HG02798 (cell line): ENCODE data around the gene TTLL5.

Source experiments
- ATAC-seq: cut with Tn5 transposase; IDR thresholded peaks from one replicate; pipeline ENCODE4 v1.9.1; 2021; ENCODE audit warnings: mild to moderate bottlenecking; ENCODE audit not compliant: unreplicated experiment, poor library complexity

The TTLL5 gene

DNA sequence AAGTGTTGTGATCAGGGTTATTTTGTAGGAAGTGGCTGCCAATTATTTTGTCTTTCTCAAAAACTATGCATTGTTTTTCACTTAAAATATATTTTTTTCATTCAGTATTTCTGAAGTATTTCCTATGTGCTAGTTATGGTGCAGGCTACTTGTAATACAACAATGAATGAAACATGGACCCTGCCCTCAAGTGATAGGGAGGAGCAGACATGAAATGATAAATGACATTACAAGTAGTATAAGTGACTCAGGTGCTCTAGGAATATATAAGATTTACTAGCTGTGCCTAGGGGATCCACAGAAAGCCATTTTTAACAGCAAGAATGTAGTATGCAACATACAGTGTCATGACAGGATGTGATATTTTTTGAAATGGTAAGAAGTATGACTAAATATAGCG is 65.3 kb downstream of the TTLL5 start:
- no peak for ATAC-seq

DNA sequence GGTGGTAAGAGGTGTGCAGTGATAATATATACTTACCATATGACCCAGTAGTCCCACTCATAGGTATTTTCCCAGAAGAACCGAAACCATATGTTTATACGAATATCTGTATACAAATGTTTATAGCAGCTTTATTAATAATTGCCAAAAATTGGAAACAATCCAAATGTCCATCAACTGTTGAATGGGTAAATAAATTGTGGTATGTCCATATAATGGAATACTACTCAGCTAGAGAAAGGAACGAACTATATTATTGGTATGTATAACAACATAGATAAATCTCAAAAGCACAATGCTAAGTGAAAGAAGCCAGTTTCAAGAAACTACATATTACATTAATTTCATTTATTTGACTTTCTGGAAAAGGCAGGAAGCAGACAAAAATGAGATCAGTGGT is 66.1 kb downstream of the TTLL5 start:
- ATAC-seq = no peak

DNA sequence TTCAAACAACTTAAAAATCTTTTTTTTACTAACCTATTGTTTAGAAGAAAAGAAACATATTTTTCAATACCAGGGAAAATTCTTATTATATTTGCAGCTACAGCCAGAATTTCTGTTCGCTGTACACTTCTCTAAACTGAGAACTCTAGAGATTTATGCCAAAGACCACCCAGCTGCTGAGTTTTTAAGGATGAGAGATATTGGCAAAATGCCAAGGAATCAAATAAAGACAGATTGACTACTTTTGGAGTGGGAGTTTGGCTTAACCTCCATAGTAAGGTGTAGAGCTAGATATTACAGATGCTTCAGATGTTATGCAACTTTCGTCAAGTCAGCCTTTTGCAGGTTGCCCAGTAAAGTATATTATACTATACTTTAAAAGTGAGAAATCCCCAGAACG is 71.8 kb downstream of the TTLL5 start:
- no peak for ATAC-seq

DNA sequence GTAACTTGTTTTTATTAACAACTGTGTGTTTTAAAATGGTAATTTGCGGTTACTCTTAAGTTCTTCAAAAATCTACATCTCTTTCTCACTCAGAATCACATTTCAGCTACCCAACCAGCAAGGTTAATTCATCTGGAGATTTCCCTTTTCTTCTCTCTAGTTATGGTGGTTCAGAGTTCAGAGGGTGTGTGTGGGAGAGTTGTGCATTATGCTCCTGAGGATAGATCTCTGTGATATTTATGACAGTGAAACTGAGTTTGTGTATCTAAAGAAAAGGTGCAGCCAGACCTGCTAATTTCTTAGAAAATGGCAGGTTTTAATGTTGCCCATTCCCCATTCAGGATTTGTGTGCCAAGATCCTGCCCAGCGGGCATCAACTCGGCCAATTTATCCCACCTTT is 73.8 kb downstream of the TTLL5 start:
- ATAC-seq = no peak

DNA sequence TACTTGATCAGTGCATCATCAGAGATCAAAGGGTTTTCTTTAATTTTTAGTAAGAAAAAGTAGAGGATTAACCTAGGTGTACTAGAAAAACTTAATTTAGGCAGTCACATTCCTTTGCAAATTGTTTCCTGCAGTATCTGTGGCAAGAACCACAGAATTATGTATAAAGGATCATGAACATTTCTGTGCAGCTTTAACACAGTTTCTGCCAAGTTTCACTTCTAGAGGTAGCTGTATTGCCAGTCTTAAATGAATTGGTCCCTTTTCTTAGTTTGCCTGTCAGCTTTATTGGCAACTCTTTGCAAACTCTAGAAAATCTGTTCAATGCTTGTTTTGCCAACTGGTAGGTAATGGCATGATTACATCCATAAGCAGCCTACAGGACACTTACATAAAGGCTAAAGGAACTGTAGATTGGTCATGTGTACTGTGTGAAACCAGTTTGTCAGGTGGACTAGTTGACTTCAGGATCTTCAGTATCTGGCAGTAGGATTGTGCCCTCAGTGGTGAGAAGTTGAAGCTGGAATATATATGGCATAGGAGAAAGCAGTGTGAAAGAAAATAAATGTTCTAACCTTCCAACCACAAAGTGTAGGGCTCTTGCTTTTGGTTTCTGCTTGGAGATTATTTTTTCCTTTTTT is 75.9 kb downstream of the TTLL5 start:
- ATAC-seq = no peak

DNA sequence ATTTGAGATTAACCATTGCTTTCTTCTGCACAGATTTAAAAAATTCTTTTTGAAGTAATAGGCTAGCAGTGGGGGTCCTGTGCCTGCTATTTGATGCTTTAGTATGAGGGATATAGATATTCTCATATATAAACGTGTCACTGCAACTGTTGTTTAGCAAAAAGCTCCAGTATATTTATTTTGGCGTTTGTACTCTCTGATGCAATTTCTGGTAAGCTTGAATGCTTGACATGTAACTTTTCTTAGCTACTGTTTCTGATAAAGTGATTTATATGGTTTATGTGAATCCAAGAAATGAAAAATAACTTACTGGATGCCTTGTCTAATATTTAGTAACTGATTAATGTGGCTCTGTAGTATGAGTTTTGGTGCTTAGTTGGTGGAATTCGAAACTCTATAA is 77.1 kb downstream of the TTLL5 start:
- ATAC-seq = no peak

DNA sequence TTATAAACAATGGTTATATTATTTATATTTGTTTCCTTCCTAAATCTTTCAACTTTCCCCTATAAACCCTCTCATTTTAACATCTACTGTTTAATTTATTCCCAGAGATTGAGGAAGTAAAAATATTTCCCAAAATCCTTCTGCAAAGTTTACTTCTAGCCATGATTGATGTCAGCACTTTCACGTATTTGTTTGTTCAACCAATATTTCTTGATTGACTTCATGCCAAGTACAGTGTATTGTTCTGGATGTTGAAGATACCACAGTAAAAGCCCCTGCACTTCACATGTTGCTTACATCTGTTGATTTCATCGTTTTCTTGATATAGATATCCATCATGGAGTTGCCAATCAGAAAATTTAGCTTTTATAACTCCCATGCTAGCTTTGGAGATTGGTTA is 81.8 kb downstream of the TTLL5 start:
- ATAC-seq = no peak

DNA sequence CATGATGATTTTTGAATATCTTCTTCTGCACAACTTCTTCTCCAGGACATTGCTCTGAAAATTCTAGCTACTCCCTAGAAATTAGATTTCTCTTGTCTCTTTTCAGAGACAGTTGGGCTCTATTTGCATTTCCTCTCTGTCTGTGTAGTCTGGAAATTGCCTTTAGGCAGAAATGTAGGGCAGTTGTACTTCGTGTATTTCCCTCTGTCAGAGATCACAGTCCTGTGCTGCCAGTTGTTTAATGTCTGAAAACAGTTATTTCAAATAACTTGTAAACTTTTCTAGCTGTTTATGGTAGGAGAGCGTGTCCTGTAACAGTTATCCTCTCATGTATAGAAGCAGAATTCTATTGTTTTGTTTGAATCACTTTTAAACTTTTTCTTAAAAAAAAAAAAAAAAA is 86.9 kb downstream of the TTLL5 start:
- no peak for ATAC-seq

DNA sequence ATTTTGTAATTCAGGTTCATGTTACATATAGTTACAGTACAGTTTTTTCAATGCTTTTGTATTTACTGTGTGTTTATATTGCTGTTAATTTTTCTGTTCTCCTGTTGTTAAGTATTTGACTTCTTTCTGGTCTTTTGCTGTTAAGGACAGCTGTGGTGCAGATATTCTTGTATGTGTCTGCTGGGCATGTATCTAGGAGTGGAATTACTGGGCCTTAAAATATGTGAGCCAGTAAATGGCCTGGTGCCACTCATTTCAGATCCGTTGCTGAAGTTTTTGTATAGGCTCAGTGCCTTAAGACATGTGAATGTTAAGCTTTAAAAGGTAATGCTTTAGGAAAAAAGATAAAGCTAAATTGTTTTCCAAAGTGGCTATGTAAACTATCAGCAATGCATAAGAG is 87.3 kb downstream of the TTLL5 start:
- no peak for ATAC-seq

DNA sequence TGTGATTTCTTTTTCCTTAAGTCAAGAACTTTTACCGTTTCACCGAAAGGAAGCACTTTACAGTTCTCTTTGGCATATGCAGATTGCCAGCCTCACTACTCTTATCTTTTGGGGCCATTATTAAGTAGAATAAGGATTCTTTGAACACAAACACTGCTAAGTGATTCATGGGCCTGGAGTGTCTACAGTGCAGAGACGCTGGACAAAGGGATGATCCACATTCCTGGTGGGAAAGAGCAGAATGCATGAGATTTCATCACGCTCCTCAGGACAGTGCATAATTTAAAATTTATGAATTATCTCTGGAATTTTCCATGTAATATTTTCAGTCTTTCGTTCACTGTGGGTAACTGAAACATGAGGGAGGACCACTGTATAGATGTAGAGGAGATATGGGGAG is 90.2 kb downstream of the TTLL5 start:
- no peak for ATAC-seq

DNA sequence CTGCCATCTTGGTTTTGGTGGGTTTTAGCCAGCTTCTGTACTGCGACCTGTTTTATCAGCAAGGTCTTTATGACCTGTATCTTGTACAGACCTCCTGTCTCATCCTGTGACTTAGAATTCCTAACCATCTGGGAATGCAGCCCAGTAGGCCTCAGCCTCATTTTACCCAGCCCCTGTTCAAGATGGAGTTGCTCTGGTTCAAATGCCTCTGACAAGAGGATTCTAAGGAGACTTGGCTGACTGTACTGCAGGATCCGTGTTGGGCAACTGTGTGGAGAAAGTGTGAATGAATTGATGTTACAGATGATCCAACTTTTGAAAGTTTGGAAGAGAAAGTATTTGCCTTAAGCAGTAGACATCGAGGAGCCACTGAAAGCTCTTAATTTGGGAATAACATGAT is 91.0 kb downstream of the TTLL5 start:
- ATAC-seq = no peak

DNA sequence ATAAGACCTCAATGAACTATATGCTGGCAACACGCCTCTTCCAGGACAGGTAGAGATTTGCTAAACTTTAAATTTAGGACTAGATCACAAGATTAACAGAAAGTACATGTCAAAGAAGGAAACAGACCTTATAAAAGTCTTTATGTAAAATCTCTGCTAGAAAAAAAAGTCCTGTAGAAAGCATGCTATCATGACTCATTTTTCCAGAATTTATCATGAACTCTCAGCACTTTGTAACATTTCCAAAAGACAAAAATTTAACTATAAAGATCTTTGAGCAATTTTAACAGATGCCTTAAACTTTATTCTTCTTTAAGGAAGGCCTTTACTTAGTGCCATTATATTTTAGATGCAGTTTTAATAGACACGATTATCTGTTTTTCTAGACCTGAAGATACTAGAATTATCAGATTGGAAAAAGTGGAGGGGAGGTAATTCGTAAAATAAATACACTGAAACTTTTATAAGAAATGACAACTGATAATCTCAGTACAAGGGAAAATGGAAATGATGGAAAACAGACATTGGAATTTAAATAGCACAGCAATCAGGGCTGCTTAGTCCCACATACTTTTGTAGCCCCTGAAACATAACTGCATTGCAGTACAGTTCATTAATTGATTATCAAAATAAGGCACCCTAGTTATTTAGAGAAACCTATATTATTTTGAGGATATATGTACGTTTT is 92.0 kb downstream of the TTLL5 start:
- ATAC-seq = no peak

DNA sequence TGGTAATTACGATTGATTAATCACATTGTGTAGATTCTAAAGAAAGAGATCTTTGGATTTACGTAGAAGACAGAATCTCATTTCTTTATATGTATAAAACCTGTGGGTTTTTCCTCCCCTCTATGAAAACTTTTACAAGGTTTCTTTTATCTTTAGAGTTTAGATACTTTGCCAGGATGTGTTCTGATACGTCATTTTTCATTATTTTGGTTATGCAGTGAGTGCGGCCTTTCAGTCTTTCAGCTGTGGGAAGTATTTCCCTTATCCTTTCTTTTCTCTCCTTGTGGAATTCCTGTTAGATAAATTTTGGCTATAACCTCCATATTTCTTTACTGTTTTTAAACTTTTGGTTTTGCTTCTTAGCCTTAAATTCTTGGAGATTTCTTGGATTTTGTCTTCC is 92.7 kb downstream of the TTLL5 start:
- no peak for ATAC-seq

DNA sequence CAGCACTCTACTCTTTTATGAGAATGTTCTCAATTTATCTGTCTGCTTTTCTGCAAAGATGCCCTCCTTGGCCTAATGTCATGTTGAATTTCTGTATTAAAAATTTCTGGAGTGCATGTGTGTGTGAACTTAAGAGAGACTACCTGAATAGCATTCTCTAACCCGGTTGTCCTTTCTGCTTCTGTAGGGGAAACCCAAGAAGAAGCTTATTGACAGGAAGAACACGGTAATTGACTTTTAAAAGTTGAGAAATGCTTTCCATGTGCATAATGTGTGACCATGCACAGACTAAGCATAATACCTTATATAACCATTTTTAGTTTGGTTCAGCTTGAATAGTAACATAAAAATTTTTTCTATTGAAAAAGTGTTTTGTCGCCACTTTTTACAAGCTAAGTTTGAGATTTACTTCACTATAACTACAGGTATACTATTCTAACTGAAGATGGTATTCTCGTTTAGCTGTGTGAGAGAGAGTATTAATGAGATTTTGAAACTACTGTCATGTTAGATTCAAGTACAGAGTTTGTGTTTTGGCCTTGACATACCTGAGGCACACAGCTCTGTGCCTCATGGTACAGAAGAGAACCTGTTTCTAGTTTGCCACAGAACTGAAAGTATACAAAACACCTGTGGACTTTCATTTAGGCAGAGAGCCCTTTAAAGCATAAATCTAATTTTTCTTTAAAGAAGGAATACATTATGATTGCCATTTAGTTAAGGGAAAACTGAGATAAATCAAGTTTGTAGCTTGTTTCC is 96.8 kb downstream of the TTLL5 start:
- ATAC-seq = no peak

DNA sequence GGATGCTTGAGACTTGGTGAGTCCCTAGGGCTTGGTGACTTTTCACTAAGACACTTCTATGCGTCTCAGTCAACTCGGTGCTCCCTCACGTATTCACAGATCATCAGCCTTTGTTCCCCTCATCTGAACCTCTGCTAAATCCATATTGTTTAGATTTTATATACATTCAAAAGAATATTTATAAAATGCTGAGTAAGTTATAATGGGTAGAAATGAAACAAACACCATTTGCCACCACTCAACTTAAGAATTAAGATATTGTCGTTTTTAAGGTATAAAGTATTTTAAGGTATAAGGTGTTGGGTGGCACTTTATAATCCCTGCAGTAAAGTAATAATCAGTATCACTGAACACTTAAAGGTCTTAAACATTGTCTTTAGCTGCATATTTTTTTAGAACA is 103.0 kb downstream of the TTLL5 start:
- ATAC-seq = no peak

DNA sequence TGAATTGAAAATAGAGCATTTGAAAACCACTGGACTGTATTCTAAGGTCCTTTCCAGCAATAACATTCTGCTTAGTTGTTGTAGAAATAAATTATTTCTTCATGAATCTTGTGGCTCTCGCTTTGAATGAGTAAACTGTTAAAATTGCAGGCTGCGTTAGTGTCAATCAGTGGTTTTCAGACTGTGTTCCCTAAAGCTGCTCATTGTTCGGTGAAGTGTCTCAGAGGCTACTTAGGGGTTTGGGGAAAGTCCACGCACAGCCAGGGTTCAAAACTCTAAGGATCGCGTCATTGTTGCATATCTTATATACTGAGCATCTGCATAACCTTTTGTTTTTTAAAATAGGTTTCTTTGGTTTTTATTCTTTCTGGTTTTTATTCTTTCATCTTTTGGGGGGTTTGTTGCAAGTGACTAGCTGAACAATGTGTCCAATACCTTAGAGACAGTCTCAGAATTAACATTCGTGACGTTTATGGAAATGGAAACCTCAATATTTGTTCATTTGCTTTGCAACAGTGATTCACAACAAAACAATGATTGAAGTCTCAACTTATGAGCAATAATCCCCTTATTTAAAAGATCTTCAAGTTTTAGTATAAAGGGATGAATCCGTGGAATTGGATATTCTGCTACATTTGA is 108.1 kb downstream of the TTLL5 start:
- ATAC-seq = no peak

DNA sequence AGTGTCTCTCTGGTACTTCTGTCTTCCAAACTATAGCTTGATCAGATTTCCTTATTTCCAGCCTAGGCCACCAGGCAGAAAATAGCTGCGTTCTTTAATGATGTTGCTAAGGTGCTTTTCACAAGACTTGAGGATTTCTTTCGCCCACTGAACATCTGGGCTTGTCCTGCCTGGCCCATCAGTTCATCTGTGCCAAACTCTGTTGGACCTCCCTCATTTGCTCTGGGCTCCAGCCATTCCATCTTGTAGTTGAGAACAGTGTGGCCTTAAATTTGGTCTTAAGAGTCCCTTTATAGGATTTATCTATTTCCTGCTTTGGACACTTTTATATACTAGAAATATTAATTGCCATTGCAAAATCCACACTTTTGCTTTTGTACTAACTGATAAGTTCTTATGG is 109.6 kb downstream of the TTLL5 start:
- no peak for ATAC-seq

DNA sequence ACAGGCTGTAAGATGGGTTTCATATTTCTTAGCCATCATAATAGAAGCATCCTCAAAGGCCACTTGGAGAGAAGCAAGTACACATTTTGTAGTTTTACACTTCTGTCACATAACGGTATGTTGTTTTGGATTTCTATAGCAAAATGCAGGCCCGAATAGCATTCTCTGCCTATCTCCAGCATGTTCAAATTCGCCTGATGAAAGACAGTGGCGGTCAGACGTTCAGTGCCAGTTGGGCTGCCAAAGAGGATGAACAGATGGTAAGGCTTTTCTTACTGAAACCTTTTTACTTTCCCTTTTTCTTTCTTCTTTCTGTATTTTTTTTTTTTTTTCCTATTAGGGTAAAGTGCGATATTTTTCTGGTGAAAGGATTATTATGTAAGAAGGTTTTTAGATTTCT is 110.5 kb downstream of the TTLL5 start:
- no peak for ATAC-seq

DNA sequence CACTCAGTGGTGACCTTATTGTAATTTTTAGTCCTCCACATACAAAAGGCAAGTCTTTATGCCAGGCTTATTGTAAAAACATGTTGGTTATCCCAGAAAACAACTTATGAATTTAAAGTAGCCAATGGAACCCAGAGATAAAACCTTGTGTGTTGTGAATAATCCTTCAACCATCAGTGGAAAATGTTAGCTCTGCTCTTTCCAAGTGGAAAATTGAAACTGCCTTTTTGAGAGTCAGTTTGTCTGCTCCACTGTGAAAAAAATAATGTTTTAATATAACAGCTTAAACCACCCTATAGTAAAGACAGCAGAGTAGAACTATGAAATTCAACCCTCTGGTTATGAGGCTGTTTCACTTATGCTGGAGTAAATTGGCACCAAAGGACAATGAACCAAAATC is 112.0 kb downstream of the TTLL5 start:
- ATAC-seq = no peak

DNA sequence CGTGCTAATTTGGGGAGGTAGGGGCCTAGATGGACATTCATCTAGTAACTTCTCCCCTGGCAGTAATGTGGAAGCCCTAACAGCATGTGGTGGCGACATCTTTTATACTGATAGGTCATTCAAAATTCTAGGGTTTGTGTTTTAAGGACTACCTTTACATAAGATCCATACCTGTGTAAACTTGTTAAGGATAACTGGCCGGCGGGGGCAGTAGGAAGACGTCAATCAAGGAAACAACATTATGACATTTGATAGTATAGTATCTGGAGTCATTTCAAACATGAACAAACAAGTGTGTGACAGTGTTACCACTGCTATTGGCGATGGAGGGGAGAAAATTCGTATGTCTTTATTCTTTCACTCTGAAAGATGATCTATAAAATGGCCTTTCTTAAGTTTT is 120.0 kb downstream of the TTLL5 start:
- no peak for ATAC-seq

DNA sequence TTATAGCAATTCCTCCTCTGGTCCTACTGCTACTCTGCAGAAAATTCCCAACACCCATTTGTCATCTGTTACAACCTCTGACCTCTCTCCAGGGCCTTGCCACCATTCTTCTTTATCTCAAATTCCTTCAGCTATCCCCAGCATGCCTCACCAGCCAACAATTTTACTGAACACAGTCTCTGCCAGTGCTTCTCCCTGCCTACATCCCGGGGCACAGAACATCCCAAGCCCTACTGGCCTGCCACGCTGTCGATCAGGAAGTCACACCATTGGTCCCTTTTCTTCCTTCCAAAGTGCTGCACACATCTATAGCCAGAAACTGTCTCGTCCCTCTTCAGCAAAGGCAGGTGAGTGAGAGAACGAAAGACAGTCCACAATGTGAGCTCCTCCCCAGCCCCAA is 122.1 kb downstream of the TTLL5 start:
- ATAC-seq = no peak
